Osteocyte (in vitro differentiated cells): Measurements from ENCODE around the gene LAT. TPM values are rescaled to one million over a fixed set of nuclear protein-coding genes. Genes with fewer than 3 reads are reported as not detected.
"Not testable (repeated sequence)": the region's sequence is repeated elsewhere in the genome, so short reads cannot be mapped to it uniquely, and the experiment has no call there.

Experiments used
- DNase-seq: peaks from one replicate; pipeline ENCODE4 v3.0.0; 2021; ENCODE audit warnings: mixed read lengths; ENCODE audit not compliant: unreplicated experiment; ENCODE audit errors: extremely low spot score
- H3K27ac Mint-ChIP-seq: one replicate; pipeline ENCODE4 v1.8.0; 2021; ENCODE audit warnings: mild to moderate bottlenecking, mixed read lengths; ENCODE audit not compliant: unreplicated experiment
- H3K27me3 Mint-ChIP-seq: one replicate; pipeline ENCODE4 v1.8.0; 2021; ENCODE audit warnings: mixed read lengths; ENCODE audit not compliant: unreplicated experiment
- H3K36me3 Mint-ChIP-seq: one replicate; pipeline ENCODE4 v1.8.0; 2021; ENCODE audit warnings: mixed read lengths; ENCODE audit not compliant: unreplicated experiment
- H3K4me1 Mint-ChIP-seq: one replicate; pipeline ENCODE4 v1.8.0; 2021; ENCODE audit warnings: mixed read lengths; ENCODE audit not compliant: unreplicated experiment
- H3K4me3 Mint-ChIP-seq: one replicate; pipeline ENCODE4 v1.8.0; 2021; ENCODE audit warnings: mild to moderate bottlenecking, moderate library complexity, mixed read lengths; ENCODE audit not compliant: unreplicated experiment
- H3K9me3 Mint-ChIP-seq: one replicate; pipeline ENCODE4 v1.8.0; 2021; ENCODE audit warnings: mixed read lengths; ENCODE audit not compliant: unreplicated experiment
- CTCF ChIP-seq: fragments of 200-600 bp; sonication (generic); IDR thresholded peaks from 2 replicates; pipeline ENCODE4 v1.5.0; 2021; ENCODE audit warnings: antibody characterized with exemption, mild to moderate bottlenecking, moderate library complexity
- total RNA-seq: library from RNA; stranded (reverse); gene quantifications from 2 replicates; pipeline ENCODE4 v1.2.1, GENCODE V29; 2021

Gene LAT
- total RNA-seq, 1 donor from 2014 or later, result 12.0 TPM

- no peaks in the 10 kb centered on the region for H3K27me3 Mint-ChIP-seq
- peak overlapping the region; percentile 99 for H3K27ac Mint-ChIP-seq
- DNase-seq, result no peak
- peaks cover 22% of the 10 kb centered on the region for H3K4me1 Mint-ChIP-seq
- H3K36me3 Mint-ChIP-seq, result peaks cover 11% of the 10 kb centered on the region
- no peaks in the 10 kb centered on the region for H3K9me3 Mint-ChIP-seq
- TF ChIP-seq CTCF, result no peak
- peak overlapping the region; percentile 97 for H3K4me3 Mint-ChIP-seq
These were observed 9.7 kb upstream of the LAT start for GRCh38 chr16:28975158-28975599.

- Mint-ChIP-seq H3K27me3 (no peaks in the 10 kb centered on the region), H3K27ac (no peak overlapping the region), H3K9me3 (no peaks in the 10 kb centered on the region), H3K4me1 (peaks cover 22% of the 10 kb centered on the region), H3K4me3 (no peak overlapping the region), H3K36me3 (peaks cover 28% of the 10 kb centered on the region)
- DNase-seq, result no peak
- peak; percentile 39 for TF ChIP-seq CTCF
These were observed 6.9 kb upstream of the LAT start for GRCh38 chr16:28977703-28978662.

GRCh38 chr16:28980330-28980729, 4.5 kb upstream of the LAT start:
- not testable (repeated sequence) for H3K4me3 Mint-ChIP-seq, H3K9me3 Mint-ChIP-seq, H3K27me3 Mint-ChIP-seq, DNase-seq, H3K27ac Mint-ChIP-seq
- Mint-ChIP-seq H3K4me1 (peaks cover 12% of the 10 kb centered on the region), H3K36me3 (peaks cover 38% of the 10 kb centered on the region)

- Mint-ChIP-seq H3K36me3 (peaks cover 42% of the 10 kb centered on the region), H3K9me3 (no peaks in the 10 kb centered on the region), H3K27me3 (no peaks in the 10 kb centered on the region), H3K4me3 (no peak overlapping the region), H3K27ac (no peak overlapping the region), H3K4me1 (peaks cover 6% of the 10 kb centered on the region)
- TF ChIP-seq CTCF, result no peak
- no peak for DNase-seq
These were observed 3.9 kb upstream of the LAT start for GRCh38 chr16:28980929-28981328.

GRCh38 chr16:28981517-28981916, 3.3 kb upstream of the LAT start:
- peaks cover under 1% of the 10 kb centered on the region for H3K4me1 Mint-ChIP-seq
- H3K9me3 Mint-ChIP-seq, result no peaks in the 10 kb centered on the region
- no peak overlapping the region for H3K4me3 Mint-ChIP-seq
- H3K27me3 Mint-ChIP-seq, result no peaks in the 10 kb centered on the region
- no peak for DNase-seq
- peaks cover 44% of the 10 kb centered on the region for H3K36me3 Mint-ChIP-seq
- peak; percentile 53 for TF ChIP-seq CTCF
- no peak overlapping the region for H3K27ac Mint-ChIP-seq
